Breast epithelium (tissue), 3 donors: ENCODE measurements around the gene CHM.

Source experiments
- CTCF ChIP-seq, 3 donors: fragments of 450-650 bp; IDR thresholded peaks; one replicate each; pipeline ENCODE4 v1.5.1; 2016 to 2017; ENCODE audit warnings: antibody characterized with exemption in 3 of 3, mild to moderate bottlenecking in 3 of 3, moderate library complexity in 3 of 3
- POLR2A ChIP-seq: fragments of 450-650 bp; IDR thresholded peaks from one replicate; pipeline ENCODE4 v1.6.1; 2016; ENCODE audit warnings: antibody characterized with exemption, mild to moderate bottlenecking, moderate library complexity
- POLR2AphosphoS5 ChIP-seq, 3 donors: sonication (generic); formaldehyde crosslinking; IDR thresholded peaks; one replicate each; pipeline ENCODE4 v1.6.1; 2017; ENCODE audit warnings: antibody characterized with exemption in 3 of 3

GRCh38 chrX:86061407-86061806, 14.0 kb upstream of the CHM start:
- no peak for TF ChIP-seq CTCF (IDR thresholded peaks at IDR 0.05)
- no peak for TF ChIP-seq POLR2A
- no peak for TF ChIP-seq POLR2AphosphoS5 (IDR thresholded peaks at IDR 0.05)
